ENCODE measurements around the gene MPZL3.
A peak's percentile ranks its signal among the peaks of the same experiment; 100 is the strongest.
"Not testable (repeated sequence)": the region's sequence is repeated elsewhere in the genome, so short reads cannot be mapped to it uniquely, and the experiment has no call there.

Gene MPZL3

GRCh38 chr11:118211006-118211405 is 41.2 kb downstream of the MPZL3 start:
- DNase-seq = no peak

GRCh38 chr11:118210323-118210722 is 41.8 kb downstream of the MPZL3 start:
- DNase-seq = no peak

- no peak for DNase-seq
These were observed 43.1 kb downstream of the MPZL3 start for GRCh38 chr11:118209033-118209432.

- no peak for DNase-seq
These were observed 45.1 kb downstream of the MPZL3 start for GRCh38 chr11:118207079-118207478.

- no peak for DNase-seq
These were observed 45.7 kb downstream of the MPZL3 start for GRCh38 chr11:118206391-118207031.

GRCh38 chr11:118205606-118206378 is 46.4 kb downstream of the MPZL3 start:
- no peak for DNase-seq

GRCh38 chr11:118202599-118203422 is 49.4 kb downstream of the MPZL3 start:
- no peak for DNase-seq

- DNase-seq = no peak
These were observed 50.2 kb downstream of the MPZL3 start for GRCh38 chr11:118201966-118202365.

GRCh38 chr11:118200901-118201680 is 51.1 kb downstream of the MPZL3 start:
- no peak for DNase-seq

GRCh38 chr11:118200497-118200896 is 51.7 kb downstream of the MPZL3 start:
- DNase-seq = no peak

- DNase-seq = no peak
These were observed 53.0 kb downstream of the MPZL3 start for GRCh38 chr11:118199135-118199534.

GRCh38 chr11:118198370-118198769 is 53.8 kb downstream of the MPZL3 start:
- DNase-seq = peak; percentile 28

- peak; percentile 9 for DNase-seq
These were observed 57.1 kb downstream of the MPZL3 start for GRCh38 chr11:118194835-118195627.

- no peak for DNase-seq
These were observed 58.1 kb downstream of the MPZL3 start for GRCh38 chr11:118193910-118194566.

- DNase-seq = not testable (repeated sequence)
These were observed 59.3 kb downstream of the MPZL3 start for GRCh38 chr11:118192817-118193216.

- not testable (repeated sequence) for DNase-seq
These were observed 61.1 kb downstream of the MPZL3 start for GRCh38 chr11:118190942-118191506.

GRCh38 chr11:118186346-118187107 is 65.6 kb downstream of the MPZL3 start:
- no peak for DNase-seq

- DNase-seq = no peak
These were observed 67.2 kb downstream of the MPZL3 start for GRCh38 chr11:118184784-118185579.

- not testable (repeated sequence) for DNase-seq
These were observed 68.5 kb downstream of the MPZL3 start for GRCh38 chr11:118183691-118184090.

All from NCI-H446 treated with DMSO at 0.1 percent for 48 hours (cell line).